Activated T-cell treated with anti-CD3 and anti-CD28 coated beads for 24 hours (primary cell): ENCODE results near the gene GDI2.
"Not testable (repeated sequence)": the region's sequence is repeated elsewhere in the genome, so short reads cannot be mapped to it uniquely, and the experiment has no call there.

Experiments used
- DNase-seq: peaks from one replicate; pipeline ENCODE4 v3.0.0-alpha.2; 2020; ENCODE audit warnings: low read depth

Gene GDI2

GRCh38 chr10:5813341-5814109 is at the start of gene GDI2:
TSS of gene GDI2 (minus strand) at chr10:5813434. CDS start at chr10:5813258, 176 bp downstream.
- peak; percentile 95 for DNase-seq

DNA sequence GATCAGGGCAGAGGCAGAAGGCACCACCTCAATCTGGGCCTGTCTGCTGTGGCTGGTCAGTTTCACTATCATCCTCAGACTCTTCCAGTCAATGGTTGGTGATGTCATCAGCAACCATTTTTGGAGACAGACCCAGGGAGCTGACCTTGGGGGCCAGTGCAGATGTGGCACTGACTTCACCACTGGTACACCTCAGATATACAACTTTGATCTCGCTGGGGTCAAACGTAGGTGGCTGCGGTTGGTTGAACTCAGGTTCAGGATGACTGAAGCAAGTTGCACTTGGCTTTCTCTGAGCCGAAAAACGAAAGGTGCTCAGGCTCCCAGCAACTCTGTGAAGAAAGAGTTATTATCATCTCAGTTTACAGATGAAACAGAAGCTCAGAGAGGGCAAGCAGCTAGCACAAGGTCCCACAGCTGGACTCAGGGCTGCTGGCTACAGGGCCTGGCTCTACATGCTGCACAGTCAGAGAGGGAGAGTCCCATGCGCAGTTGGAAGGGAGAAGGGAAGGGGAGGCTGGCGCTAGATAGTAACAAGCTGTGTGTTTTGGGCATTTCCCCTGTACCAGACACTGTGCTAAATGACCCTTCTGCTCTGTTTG is 49.2 kb upstream of the GDI2 start:
- no peak for DNase-seq

DNA sequence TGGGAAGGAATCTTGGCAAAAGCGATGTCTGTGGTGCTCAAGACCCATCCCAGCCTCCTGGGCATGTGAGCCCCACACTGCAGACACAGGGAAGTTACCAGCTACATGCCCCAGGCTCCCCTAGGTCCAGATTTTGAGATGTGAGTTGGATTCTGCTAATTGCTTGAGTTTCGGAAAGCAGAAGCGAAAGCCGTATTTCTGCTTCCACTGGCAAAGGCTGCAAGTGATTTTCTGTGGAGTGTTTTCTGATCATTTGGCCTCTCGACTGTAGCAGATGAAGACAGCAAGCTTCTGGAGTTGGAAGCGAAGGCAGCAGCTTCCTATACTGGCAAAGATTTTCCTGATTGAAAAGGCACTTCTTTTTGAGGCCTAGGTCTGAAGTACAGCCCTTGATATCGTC is 46.8 kb upstream of the GDI2 start:
- DNase-seq, result no peak

- no peak for DNase-seq
Observed at GRCh38 chr10:5858811-5859210, 45.6 kb upstream of the GDI2 start.

DNA sequence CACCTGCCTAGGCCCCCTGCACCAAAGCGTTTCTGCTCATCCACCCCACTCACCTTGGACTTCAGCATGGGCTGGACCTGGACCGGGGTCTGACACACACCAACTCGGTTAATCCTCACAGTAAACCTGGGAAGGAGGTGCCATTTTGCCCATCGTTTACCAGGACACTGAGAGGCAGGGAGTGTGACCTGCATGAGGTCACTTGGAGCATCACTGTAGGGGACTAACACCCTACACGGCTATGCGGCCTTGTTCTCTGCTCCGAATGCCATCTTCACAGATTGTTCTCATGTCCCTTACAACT is 43.4 kb upstream of the GDI2 start:
- no peak for DNase-seq

GRCh38 chr10:5855979-5856700 is 42.9 kb upstream of the GDI2 start:
- DNase-seq, result no peak

- no peak for DNase-seq
Observed at GRCh38 chr10:5854131-5854475, 40.9 kb upstream of the GDI2 start.

DNA sequence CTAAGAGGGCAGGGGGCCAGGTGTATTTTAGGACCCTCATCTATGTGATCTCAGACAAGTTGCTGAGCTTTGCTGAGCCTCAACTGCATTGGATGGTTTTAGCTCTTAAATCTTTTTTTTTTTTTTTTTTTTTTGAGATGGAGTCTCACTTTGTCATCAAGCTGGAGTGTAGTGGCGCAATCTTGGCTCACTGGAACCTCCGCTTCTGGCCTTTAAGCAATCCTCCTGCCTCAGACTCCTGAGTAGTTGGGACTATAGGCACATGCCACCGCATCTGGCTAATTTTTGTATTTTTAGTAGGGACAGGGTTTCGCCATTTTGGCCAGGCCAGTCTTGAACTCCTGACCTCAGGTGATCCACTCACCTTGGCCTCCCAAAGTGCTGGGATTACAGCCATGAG is 33.4 kb upstream of the GDI2 start:
- not testable (repeated sequence) for DNase-seq

DNA sequence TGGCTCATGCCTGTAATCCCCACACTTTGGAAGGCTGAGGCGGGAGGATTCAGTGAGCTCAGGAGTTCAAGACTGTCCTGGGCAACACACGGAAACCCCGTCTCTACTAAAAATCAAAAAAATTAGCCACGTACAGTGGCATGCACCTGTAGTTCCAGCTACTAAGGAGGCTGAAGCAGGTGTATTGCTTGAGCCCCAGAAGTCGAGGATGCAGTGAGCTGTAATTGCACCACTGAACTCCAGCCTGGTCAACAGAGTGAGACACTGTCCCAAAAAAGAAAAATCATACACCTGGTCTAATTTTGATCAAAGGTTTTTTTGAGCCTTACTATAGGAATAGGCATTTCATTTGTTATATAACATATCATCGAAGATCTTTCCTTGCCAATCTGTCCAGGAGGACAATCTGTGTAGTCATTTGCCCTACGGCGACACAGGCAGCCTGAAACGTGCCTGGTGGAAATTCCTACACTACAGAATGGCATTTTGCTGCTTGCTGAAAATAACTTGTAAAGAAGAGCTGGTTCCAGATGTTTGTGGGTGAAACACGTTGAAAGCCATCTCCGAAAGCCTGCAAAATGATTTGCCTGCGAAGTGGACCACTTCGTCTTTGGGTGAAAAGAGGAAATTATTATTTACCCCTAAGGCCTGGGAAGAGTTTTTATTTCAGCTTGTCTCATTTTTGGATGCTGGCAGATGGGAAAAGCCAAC is 31.3 kb upstream of the GDI2 start:
- DNase-seq, result no peak

DNA sequence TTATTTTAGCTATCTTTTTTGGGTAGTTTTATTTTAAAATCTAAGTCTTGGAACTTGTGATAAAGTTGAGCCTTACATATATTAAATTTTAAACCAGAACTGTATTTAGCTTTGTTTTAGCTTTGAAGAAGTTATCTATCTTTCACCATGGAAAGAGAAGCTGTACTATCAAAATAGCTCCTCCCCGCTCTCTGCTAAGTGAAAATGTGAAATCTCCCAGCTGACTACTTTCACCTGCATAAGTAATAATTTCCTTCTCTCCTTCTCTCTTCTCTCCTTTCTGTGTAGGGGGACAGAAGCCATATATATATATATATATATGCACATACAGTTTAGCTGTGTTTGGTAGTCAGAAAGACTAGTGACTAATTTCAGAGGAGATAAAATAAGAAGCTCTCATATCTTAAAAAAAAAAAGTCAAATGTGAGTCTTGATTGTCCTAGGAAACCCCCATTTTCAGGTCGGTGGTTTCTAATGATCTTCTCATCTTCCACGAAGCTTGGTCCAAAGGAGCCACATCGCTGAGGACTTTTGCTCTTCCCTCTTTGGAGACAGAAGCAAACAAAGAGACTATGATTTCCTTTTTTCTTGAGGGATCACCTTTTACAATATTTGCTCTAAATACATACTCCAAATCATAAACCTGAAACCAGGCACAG is 30.6 kb upstream of the GDI2 start:
- no peak for DNase-seq

DNA sequence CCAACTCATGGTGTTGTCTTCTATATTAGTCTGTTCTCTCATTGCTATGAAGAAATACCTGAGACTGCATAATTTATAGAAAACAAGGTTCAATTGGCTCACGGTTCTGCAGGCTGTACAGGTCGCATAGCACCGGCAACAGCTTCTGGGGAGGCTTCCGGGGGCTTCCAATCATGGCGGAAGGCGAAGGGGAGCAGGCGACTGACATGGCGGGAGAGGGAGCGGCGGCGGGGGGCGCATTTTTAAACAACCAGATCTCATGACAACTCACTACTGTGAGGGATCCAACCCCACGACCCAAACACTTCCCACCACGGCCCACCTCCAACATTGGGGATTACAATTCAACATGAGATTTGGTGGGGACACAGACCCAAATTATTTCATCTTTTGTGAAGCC is 28.7 kb upstream of the GDI2 start:
- no peak for DNase-seq

- DNase-seq, result no peak
Observed at GRCh38 chr10:5840314-5841307, 27.4 kb upstream of the GDI2 start.

GRCh38 chr10:5836181-5836580 is 22.9 kb upstream of the GDI2 start:
- not testable (repeated sequence) for DNase-seq

DNA sequence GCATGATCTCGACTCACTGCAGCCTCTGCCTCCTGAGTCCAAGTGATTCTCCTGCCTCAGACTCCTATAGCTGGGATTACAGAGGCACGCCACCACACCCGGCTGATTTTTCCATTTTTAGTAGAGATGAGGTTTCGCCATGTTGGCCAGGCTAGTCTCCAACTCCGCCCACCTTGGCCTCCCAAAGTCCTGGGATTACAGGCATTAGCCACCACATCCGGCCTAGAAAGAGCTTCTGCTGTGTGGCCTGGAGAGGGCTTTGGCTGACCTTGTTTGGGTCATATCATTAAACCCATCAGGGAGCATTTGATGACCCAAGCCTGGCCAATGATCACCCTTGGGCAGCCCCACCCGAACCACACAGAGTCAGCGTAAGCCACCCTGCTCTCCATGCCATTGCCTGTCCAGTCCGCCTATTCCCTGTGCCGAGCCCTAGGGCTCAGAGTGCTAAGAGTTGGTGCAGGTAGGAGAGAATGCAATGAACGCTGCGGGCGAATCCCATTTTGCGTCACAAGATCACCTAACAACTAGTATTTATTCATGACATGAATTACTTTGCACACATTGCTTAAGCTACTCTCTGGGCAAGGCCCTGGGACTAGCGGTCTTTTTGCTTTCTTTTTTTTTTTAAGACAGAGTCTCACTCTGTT is 22.3 kb upstream of the GDI2 start:
- DNase-seq, result no peak

GRCh38 chr10:5833814-5834213 is 20.6 kb upstream of the GDI2 start:
- no peak for DNase-seq

GRCh38 chr10:5832946-5833345 is 19.7 kb upstream of the GDI2 start:
- no peak for DNase-seq

DNA sequence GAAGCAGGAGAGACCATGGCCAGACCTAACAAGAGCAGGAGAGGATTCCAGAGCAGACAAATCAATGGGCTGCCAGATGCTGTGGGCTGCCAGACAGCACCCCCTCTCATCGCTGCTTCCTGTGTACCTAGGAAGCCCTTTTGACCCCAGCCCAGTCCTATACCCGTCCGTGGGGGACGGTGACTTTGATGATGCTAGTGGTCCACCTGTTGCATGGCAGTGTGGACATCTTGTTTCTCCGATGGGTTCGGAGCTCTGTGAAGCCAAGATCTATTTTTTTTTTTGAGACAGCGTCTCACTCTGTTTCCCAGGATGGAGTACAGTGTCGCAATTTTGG is 18.2 kb upstream of the GDI2 start:
- DNase-seq, result no peak

DNA sequence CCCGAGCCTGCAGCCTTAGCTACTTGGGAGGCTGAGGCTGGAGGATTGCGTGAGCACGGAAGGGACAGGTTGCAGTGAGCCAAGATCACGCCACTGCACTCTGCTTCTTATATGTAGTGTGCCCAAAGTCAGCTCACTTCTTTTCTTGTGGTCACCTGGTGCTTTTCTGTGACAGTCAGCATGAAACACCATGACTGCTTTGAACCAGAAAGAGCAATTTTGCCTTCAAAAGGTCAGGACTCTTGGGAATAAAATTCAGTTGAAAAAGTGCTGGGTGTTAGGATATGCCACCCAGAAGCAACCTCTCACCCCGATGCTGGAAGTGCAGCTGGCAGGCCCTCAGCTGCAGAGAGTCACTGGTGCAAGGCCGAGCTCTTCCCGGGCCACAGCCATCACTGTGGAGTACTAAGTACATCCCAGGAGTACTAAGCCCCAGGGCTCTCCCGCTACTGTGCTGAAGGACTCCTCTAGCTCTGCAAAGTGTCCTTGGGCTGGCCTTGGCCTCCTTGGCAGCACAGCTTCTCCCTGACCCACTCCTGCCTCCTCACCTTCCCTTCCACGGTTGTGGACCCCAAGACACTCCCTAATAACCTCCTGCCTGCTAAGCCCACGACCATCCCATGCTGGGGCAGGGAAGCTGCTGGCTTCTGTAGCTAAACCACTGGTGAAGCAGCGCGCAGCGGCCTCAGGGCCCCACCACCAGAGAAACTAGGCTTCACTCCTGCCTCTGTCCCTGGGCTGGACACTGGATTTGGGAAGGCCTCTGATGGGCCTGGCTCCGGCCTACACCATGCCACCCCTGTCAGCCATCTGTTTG is 17.6 kb upstream of the GDI2 start:
- no peak for DNase-seq

- DNase-seq, result no peak
Observed at GRCh38 chr10:5829267-5829666, 16.0 kb upstream of the GDI2 start.

GRCh38 chr10:5828725-5829124 is 15.5 kb upstream of the GDI2 start:
- DNase-seq, result no peak
